ENCODE measurements around the gene KCNIP1.

Gene KCNIP1

DNA sequence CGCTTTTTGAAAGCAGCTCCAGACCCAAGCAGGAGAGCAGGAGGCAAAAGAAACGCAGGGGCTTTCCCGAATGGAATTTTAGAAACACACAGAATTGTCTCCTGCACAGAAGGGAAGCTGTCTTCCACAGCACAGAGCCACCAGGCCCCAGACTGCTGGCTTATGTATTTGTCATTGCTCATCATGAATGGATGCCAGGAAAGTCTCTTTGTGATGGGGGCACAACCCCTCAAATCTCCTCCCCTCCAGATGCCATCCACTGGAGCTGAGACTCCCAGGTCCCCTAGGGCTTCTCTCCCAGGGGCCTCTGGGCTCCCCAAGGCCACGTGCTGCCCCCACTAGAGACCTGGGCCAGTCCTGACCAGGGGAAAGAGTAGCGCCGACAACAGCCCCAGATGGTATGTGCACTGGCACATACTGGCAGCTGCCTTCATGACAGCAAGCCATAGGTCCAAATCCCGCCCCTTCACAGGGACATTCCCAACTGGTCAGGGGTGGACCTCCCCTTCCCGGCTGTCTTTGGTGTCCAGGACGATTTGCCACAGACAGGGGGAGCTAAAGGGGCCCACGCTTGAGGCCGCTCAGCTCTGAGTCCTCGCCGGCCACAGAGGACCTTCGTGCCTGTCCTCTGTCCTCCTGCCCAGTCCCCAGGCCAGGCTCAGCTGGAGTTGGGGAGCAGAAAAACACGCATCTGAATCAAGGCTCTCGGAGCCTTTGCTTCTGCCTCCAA lies 127.8 kb downstream of the KCNIP1 start:
- no peak for DNase-seq

DNA sequence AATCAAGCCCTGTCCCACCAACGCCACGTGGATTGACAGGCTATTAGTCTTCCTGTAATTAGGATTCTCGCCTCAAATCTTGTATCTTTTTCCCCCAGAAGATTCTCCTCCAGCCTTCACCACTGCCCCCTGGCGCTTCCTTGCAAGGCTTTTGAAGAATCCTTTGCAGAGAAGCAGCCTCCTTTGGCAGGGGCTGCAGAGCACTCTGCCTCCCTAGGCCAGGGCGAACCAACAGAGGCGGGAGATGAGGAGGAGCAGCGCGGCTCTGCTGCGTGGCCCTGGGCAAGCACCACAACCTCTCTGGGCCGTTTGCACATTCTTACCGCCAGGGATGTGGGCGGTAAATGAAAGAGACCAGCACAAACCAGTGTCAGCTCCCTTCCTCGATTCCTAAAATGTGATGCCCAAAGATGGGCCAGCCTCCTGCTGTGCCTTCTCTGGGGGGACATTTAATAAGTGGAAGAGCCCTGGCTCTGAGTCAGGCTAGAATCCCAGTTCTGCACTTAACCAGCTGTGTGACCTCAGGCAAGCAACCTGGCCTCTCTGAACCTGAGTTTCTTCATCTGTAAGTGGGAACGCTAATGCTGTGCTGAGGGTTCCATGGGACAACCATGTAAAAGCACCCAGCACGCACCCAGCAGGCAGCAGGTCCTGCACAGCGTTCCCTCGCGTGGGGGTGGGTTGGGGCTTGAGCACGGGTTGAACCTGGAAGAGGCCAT lies 128.6 kb downstream of the KCNIP1 start:
- DNase-seq: no peak

DNA sequence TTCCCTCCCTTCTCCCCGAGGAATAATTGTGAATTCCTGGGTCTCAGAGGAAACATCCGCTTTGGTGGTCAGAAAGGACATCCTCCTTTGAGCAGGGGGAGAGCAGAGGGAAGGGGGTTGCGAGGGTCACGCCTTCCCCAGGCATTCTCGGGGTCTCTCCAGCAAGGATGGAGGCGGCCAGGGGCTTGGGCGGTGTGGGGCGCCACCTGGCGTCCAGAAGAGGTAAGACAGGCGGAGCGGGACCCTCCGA lies 129.1 kb downstream of the KCNIP1 start:
- DNase-seq: peak; percentile 20

DNA sequence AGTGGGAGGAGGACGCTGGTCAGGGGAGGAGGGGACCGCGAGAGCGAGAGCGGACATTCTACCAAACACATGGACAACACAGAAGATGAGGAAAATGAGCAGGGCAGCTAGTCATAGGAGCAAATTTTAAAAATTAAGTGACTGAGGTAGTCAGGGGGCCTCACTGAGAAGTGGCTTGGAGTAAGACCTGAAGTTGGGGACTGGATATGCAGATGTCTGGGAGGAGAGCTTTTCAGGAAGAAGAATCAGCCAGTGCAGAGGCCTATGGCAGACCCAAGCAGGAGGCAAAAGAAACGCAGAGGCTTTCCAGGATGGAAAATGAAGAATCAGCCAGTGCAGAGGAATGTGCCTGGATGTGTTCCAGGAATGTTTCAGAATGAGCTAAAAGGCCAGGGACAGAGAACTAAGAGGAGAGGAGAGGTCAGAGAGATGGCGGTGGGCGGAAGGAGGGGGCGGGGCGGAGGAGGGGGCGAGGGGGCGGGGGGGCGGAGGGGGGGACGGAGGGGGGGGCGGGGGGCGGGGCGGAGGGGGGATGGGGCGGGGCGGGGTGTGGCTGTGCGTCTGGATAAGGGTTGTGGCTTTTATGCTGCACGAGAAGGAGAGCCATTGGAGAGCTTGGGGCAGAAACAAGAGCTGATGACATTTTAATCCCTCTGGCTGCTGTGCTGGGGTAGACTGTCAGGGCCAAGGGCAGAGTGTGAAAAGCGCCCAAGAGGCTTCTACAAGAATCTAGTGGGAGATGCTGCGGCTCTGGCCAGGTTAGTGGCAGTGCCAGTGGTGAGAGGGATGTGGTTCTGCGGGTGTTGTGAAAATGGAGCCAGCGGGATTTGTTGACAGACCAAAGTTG lies 129.6 kb downstream of the KCNIP1 start:
- DNase-seq: no peak

DNA sequence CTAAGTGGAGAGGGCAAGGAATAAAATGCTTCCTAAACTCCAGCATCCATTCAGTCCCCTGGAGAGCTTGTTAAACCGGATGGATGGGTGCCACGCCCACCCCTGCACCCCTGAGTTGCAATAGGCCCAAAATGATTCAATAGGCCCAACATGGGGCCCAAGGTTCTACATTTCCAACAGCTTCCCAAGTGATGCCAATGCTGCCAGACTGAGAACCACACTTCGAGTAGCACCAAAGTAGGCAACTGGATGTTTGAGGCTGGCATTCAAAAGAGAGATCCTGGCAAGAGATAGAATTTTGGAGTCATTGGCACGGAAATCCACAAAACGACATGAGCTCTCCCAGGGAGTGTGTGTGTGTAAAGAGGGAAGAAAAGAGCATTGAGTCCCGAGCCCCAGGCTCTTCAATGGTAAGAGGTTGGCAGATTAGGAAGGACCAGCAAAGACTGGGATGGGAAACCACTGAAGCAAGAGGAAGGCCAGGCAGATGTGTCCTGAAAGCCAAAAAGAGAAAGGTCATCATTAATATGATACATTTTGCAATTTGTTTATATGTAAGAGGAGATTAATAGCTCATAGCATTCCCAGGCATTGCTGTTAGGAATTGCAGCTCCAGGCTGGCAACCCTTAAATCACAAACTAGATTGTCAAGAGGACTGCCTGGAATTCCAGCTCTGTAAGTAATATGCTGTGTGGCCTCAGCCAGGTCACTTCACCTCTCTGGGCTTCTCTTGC lies 130.6 kb downstream of the KCNIP1 start:
- DNase-seq: no peak

DNA sequence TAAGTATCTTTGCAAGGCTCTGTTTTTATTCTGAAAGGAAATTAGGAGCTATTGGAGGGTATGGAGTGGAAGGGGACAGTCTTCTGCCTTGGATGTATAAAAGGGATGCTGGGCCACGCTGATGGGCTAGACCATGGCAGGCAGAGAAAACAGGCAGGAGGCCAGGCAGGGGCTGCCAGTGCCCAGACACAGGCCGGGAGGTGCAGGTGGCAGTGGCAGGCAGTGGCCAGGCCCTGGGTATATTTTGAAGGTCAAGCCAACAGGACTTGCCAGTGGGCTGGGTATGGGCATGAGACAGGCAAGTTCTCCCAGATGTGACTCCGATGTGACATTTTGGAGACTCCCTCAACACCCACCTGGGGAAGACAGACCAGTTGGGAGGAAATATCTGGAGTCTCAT lies 131.9 kb downstream of the KCNIP1 start:
- DNase-seq: no peak

DNA sequence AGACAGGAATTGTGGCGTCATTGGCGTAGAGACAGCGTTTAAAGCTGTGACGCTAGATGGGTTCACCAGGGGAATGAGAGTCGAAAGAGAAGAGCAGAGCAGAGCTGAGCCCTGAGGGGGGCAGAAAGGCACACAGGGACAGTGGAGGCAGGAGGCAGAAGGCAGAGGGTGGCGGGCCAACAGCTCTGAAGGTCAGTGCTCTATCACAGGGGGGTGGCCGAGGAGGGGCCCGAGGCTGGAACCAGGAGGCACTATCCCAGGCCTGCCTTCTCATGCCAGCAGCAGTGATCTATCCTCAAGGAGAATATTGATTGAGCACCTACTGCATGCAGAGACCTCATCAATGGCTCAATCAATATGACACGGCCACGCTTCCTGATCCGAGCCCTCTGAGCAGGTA lies 132.4 kb downstream of the KCNIP1 start:
- no peak for DNase-seq

DNA sequence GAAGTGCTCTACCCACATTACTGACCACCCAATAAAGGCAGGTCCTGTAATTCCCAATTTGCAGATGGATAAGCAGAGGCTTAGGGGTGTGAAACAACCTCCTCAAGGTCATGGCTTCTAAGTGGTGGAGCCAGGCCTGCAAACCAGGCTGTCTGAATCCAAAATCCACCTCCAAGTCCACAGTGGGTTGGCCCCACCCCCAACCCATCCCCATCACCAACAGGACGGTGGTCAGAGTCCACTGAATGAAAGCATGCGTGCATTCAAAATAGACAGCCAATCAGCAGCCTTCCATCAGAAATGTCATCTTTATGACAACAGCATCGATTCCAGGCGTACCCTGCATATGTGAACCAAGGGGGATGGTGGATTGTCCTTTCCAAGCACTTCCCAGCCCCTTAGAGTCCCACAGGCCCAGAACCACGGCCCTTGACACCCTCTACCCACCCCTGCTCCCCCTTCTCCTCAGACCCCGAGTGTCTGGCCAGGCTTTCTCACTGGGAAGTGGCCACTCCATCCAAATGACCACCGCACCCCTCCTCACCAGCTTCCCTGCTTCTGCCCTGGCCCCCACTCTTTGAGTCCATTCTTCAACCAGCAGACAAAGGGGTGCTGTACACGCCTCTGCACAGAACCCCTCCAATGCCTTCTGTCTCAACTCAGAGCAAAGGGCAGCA lies 133.1 kb downstream of the KCNIP1 start:
- DNase-seq: no peak

DNA sequence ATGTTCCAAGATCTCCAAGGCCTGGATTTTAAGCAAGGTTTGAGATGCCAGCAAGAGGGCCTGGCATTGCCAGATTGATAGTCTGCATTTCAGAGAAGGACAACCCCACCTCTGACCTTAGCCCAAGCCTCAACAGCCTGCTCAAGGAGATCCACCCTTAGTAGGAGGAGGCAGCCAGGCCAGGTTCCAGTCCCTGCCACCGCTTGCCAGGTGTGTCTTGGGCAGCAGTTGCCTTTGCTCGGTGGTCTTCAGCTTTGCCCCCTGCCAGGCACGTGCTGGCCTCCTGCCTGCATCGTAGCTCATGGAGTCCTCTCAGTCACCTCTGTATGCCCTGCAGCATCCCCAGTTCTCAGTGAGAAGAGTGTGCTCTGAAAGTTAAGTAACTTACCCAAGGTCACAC lies 134.2 kb downstream of the KCNIP1 start:
- no peak for DNase-seq

DNA sequence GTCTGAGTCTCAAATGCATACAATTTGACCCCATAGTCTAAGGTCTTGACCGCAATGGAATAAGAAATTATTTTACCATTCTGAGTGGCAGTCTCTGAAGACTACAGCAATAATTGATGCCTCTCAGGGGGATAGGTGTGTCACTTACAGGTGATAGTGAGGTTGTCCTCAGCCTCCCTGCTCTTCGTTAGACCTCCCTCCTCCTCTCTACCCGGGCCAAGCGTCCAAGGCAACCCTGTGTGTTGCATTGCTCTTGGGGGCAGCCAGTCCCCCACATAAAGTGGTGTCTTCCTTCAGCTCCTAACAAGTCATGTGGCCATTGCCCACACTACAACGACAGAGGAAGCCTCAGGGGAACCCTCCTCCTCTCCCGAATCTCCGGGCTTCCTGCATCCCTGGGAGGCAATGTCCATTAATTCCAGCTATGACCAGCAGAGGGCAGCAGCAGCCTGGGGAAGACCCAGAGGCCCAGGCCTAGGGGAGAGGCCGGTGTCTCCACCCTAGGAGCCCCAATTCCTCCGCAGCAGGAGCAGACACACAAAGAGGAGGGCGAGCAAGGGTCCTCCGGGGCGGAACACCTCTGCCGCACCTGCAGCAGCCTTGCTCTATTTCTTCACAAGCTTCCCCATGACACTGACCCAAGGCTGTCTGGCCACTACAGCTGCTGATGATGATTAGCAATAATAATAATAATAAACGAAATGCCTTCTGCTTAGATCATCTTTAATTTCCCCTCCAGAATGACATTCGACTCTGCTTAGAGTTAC lies 134.8 kb downstream of the KCNIP1 start:
- DNase-seq: peak; percentile 16

DNA sequence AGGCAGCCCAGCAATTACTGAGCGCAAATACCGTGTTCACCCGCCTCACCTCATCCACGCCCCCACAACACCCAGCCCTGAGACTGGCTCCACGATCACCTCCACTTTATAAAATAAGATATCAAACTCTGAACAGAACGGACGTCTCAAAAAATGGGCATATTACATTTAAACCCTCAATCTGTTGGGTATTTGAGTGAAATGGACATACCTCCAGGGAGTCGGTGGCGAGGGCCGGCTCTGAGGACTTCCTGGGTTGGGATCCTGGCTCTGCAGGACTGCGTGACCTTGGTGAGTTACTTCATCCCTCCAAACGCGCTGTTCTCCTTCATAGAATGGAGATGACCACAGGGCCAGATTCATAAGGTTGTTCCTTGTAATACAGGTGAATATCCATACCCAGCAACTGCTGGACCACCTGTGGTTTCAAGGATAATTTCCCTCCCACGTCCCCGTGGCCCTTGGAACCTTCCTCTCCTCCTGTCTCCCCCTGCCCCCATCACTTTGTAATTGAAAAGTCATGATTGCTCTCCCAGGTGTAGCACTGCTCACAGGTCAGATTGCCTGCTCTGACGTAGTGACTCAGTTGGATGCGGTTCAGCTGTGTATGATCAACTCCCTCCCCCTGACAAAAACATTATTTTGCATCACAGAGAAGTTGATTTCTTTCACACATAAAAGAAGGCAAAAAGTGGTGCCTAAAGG lies 135.6 kb downstream of the KCNIP1 start:
- DNase-seq: no peak

DNA sequence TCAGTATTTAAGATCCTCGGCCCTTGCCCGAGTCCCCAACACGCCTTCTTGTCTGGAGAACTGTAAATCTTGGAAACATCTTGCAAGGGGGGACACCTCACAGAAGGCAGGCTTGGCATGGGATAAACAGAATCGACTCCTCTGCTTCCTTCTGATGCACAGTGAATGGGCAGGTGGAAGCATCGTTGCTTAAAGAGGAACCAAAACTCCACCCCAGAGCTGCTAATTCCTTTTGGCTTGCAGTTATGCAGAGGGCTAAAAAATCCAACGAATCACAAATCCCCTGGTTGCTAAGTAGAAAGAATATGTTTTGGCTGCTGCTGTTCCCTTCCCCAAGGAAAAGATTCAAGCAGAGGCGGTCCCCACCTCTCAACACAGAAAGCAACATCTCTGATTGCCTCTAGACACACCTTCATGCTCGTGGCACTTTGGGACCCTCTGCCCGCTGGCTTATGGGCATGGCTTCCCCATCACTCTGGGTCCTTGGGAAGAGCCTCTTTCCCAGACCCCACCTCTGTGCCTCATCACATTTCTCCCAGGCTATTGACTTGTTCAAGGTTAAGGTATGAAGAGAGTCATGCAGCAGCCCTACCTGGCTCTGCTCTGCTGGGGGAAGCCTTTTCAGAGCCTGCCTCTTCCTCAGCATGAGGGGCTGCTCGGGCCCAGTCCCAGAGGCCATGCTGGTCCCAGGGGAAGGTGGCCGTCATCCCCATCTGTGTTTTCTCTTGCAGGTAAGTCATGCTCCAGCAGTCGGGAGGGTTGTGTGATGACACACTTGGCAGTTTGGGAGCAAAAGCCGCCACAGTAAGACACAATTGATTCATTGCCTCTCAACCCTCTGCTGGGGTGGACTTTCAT lies 137.1 kb downstream of the KCNIP1 start:
- no peak for DNase-seq

DNA sequence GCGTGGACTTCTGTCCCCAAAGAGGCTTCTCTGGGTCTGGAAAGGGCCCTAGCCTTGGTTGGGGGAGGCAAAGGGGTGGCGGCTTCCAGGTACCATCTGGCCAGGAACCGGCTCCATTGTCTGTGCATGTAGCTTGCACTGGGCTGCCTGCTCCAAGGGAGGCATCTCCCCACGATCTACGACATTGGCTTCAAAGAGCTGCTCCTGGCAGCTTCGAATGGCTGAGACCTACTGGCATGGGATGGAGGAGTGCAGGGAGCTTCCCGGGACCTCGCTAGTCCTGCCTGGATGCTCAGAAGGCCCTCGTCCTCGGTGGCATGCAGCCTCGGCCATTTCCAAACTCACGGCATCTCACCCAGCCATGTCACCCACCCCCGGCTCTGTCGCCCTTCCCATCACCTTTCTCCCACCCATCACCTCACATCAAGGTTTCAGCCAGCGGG lies 137.8 kb downstream of the KCNIP1 start:
- no peak for DNase-seq

DNA sequence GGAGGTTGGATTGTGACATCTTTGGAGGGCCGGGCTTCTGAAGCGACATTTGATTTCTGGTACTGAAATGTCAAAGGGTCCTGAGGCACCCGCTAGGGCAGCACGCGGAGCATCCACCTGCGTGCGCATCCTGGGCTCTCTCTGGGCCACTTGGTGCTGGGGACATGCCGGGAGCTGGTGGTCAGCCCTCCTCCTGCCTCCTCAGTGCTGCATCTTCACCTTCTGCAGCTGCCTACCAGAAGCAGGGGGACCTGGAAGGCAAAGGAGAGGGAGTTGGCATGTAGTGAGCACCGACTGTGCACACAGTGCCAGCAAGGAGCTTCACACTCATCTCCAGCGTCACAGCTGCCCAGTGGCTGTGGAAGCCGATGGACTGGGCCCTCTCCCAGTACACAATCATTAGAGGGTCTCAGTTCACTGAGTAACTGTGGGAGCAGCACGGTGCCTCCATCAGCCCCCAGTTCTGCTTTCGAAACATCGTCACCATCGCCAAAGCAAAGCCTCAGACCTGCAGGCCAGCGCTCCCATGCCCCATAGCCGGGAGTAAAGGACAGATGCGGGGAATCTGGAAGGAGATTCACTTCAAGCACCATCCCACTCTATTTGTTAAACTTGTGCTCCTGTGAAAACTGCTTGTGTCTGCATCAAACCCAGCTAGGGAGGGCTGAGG lies 138.4 kb downstream of the KCNIP1 start:
- no peak for DNase-seq

DNA sequence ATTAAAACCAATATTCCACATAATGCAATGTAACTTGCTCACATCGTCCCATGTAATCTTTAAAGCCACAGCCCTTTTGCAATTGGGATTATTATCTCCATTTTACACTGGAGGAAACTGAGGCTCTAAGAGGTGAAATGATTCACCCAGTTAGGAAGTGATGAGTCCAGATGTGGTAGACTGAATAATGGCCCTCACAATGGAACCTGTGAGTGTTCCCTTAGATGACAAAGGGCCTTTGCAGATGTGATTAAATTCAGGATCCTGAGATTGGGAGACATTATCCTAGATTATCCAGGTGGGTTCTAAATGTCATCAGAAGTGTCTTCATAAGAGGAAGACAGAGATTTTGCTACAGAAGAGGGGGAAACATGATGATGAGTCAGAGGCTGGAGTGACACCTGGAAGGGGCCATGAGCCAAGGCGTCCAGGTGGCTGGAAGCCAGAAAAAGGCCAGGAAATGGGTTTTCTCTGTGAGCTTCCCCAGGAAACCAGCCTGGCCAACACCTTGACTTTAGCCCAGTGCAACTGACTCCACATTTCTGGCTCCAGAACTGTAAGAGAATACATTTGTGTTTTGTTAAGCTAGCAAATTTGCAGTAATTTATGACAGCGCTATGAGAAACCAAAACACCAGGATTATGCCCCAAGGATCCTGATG lies 139.1 kb downstream of the KCNIP1 start:
- DNase-seq: no peak

DNA sequence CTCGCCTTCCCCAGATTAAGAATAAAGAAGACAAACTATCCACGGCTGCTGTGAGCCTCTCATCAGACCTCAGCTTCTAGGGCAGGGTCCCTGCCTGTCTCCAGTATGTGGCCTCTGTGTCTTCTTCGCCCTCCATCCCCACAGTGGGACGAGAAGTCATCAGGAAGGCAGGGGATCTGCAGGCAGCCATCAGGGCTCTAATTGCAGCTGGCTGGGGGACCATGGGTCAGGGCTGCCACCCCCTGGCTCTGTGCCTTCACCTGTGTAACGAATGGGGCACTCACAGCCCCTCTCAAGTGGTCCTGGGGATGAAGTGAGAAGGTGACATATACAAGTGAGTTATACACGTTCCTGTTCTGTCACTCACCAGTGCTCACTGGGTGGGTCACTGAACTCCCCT lies 139.8 kb downstream of the KCNIP1 start:
- DNase-seq: no peak

DNA sequence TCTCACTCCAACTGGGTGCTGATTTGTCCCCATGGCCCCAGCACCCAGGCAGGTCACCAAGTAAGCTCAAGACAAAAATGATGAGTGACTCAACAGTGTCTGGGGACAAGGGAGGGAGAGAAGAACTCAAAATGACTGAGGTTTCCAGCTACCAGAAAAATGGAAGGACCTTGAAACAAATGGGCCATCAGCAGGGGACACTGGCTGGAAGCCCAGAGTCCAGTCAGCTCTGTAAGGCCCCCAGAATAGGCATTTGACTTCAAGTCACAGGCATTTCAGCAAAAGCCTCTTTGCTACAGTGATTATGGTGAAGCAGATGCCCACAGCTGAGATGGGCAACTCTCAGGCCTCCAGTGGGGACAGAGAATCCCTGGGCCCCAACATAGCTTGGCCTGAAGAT lies 140.7 kb downstream of the KCNIP1 start:
- no peak for DNase-seq

DNA sequence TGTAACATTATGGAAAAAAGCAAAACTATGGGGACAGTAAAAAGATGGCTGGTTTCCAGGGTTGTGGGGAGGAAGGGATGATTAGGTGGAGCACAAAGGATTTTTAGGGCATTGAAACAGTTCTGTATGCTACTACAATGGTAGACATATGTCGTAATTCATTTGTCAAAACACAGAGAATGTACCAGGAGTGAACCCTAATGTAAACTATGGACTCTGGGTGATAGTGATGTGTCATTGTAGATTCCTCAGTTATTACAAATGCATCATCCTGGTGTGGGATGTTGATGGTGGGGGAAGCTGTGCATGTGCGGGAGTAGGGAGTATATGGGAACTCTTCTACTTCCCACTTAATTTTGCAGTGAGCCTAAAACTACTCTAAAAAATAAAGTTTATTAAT lies 144.7 kb downstream of the KCNIP1 start:
- DNase-seq: no peak

DNA sequence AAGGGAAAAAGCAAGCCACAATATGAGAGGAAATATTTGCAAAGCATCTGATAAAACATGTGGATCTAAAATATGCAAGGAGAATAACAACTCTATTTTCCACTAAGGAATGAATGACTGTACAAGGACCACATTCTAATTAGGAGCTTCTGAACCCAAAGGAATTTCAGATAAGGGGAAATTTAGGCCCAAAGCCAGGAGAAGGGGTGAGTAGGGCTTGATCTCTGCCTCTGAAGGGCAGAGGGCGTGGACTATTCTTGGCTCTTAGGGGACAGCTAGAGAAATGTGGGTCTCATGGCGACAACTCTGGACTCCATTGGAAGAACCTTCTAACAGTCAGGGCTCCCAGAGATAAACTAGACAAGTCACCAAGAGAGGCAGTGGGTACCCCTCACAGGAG lies 147.0 kb downstream of the KCNIP1 start:
- DNase-seq: no peak

Data from T1000 (cell line).